Heart right ventricle (tissue), 16 donors: ENCODE results near the gene PCGF1. TPM values are rescaled to one million over a fixed set of nuclear protein-coding genes. Genes with fewer than 3 reads are reported as not detected.

Experiments used
- ATAC-seq, 8 donors: fragments of 200-7000 bp; cut with Tn5 transposase; one replicate each; pipeline ENCODE4 v1.9.1; 2020; ENCODE audit warnings: mild to moderate bottlenecking in 8 of 8, moderate library complexity in 8 of 8, moderate number of reproducible peaks in 1 of 8
- DNase-seq, 2 donors: peaks; one replicate each; pipeline ENCODE4 v3.0.0-alpha.2; 2020
- H3K27ac ChIP-seq, 10 donors: fragments of 200-600 bp; sonication (generic) in 2 of 10; one replicate each; pipeline versions ENCODE4 v1.5.0 to v1.8.0; 2020 to 2022; ENCODE audit warnings: mild to moderate bottlenecking in 3 of 10
- H3K27me3 ChIP-seq, 7 donors: fragments of 200-600 bp; one replicate each; pipeline ENCODE4 v1.8.0; 2021 to 2022; ENCODE audit warnings: mild to moderate bottlenecking in 2 of 7
- H3K36me3 ChIP-seq, 9 donors: fragments of 200-600 bp; sonication (generic) in 1 of 9; one replicate each; pipeline versions ENCODE4 v1.5.0 to v1.8.0; 2020 to 2022; ENCODE audit warnings: mild to moderate bottlenecking in 2 of 9
- H3K4me1 ChIP-seq, 9 donors: fragments of 200-600 bp; sonication (generic) in 1 of 9; one replicate each; pipeline versions ENCODE4 v1.5.0 to v1.8.0; 2020 to 2022; ENCODE audit warnings: mild to moderate bottlenecking in 4 of 9
- H3K4me3 ChIP-seq, 10 donors: fragments of 200-600 bp; sonication (generic) in 2 of 10; one replicate each; pipeline versions ENCODE4 v1.5.0 to v1.8.0; 2020 to 2022; ENCODE audit warnings: mild to moderate bottlenecking in 7 of 10, moderate library complexity in 2 of 10
- H3K9me3 ChIP-seq, 11 donors: fragments of 200-600 bp in 10 of 11; sonication (generic) in 2 of 11; one replicate each; pipeline versions ENCODE4 v1.5.0 to v1.8.0; 2013 to 2022; ENCODE audit warnings: mild to moderate bottlenecking in 2 of 11, control low read depth in 1 of 11, moderate library complexity in 1 of 11
- WGBS, 2 donors: extraction: QIAGEN DNeasy Blood & Tissue Kit; methylation state at CpG; one replicate each; pipeline ENCODE4 v1.1.7; 2013; ENCODE audit warnings: inconsistent platforms in 1 of 2; 5-methylcytosine and 5-hydroxymethylcytosine counted together
- intact Hi-C, 10 donors: fragments of 100-400 bp; cut with DNase I; formaldehyde crosslinking; loops; one replicate each; pipeline versions ENCODE4 v1.11.1 to v1.14.2; 2022
- polyA plus RNA-seq, 2 donors: library from polyadenylated mRNA; stranded (reverse); fragments of 200-250 nt; gene quantifications; one replicate each; pipeline ENCODE4 v1.2.3, GENCODE V29; 2013
- total RNA-seq, 10 donors: library from RNA; stranded (reverse); fragmentation: NEBNext Ultra II Directional in 3 of 10; extraction: Animal tissue kit (Norgen Biotek cat#: 25700) in 3 of 10; gene quantifications; one replicate each; pipeline versions ENCODE4 v1.2.1 to v1.2.4, GENCODE V29; 2021 to 2023
- TF ChIP-seq, protein P1 (sequence below), 9 donors: fragments of 200-600 bp; sonication (generic) in 2 of 9; IDR thresholded peaks; one replicate each; pipeline versions ENCODE4 v1.5.0 to v1.8.0; 2021 to 2022; ENCODE audit warnings: antibody characterized with exemption in 9 of 9, mild to moderate bottlenecking in 5 of 9, moderate library complexity in 1 of 9
- donor health status: Arrhythmogenic right ventricular cardiomyopathy.
- donor health status: ischemic (EF 13 %, LVEDD 7.1; RV severe dilation, severe dysfunction).
- donor health status: healthy with polysubstance abuse.
- donor health status: DM: no; HTN: yes; CAD: no.
- donor health status: DM: no; HTN: no; CAD: no.
- donor health status: ischemic (EF 25% LVEDD 6.9; RV normal size, moderate dysfunction).
- donor health status: ischemic (EF 25% LVEDD 5.7; RV mildly dilated, moderate dysfunction).
- donor health status: healthy.
- donor health status: DM: yes; HTN: yes; CAD: no.
- donor health status: Ischemic cardiomyopathy.
- donor health status: ischemic (EF 35%, LVEDD 5.7; RV mildly dilated, moderate dysfunction).
- donor health status: nonischemic (EF 11% LVEDD 7.7; RV severe dilation, severe dysfunction).
- donor health status: DM: yes; HTN: yes; CAD: no.
- donor health status: PGD.
- donor health status: ischemic (EF 29% LVEDD 5.4; RV normal size, mild dysfunction).
- donor health status: nonischemic (EF 23%, LVEDD 6.1; RV moderate dilation, normal function).

Gene PCGF1
- total and polyA plus RNA-seq, 12 donors = 10.7 to 27.7 (median 16.0) TPM

DNA sequence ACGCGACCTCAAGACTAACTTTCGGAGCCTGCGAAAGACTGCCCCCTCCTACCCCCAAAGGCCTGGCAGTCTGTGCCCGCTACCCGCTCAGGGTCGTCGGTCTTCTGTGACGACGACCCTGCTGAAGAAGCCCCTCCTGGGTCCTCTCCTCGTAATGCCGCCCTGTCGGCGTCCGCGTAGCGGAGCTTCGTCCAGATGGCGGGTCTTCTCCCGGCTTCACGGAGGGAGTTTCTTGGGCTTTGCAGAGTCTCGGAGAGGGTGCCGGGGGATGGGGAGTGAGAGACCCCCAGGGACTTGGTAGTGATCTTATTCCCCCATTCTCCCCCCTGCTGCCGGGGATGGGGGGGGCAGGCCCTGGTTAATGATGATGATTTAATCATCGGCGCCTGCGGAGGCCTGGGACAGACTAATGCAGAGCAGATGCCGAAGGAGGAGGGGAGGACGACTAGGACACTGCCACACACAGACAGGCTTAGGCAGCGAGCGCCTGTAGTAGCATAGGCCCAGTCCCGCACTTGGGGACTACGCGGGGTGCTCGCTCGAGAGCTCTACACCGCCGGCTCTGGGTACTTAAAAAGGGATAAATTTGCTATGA is 528 bp upstream of the PCGF1 start:
- H3K4me1 ChIP-seq = peaks cover 8 to 48% (median 41%) of the 10 kb centered on the region in 9 donors
- TF ChIP-seq, protein P1, sequence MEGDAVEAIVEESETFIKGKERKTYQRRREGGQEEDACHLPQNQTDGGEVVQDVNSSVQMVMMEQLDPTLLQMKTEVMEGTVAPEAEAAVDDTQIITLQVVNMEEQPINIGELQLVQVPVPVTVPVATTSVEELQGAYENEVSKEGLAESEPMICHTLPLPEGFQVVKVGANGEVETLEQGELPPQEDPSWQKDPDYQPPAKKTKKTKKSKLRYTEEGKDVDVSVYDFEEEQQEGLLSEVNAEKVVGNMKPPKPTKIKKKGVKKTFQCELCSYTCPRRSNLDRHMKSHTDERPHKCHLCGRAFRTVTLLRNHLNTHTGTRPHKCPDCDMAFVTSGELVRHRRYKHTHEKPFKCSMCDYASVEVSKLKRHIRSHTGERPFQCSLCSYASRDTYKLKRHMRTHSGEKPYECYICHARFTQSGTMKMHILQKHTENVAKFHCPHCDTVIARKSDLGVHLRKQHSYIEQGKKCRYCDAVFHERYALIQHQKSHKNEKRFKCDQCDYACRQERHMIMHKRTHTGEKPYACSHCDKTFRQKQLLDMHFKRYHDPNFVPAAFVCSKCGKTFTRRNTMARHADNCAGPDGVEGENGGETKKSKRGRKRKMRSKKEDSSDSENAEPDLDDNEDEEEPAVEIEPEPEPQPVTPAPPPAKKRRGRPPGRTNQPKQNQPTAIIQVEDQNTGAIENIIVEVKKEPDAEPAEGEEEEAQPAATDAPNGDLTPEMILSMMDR (IDR thresholded peaks at IDR 0.05) = no peak
- peak in 1 of 2 donors; percentile 30 for DNase-seq
- intact Hi-C loops = loop anchor here in 3 of 10 donors (1.0 to 2.0 kb wide), 4 partner anchors 21 to 50 kb away; partner anchors contain the start of genes AUP1 (in 2 of the 3), HTRA2 (in 2 of the 3), TTC31 (in 2 of the 3) and CCDC142 (in 1 of the 3)
- 8 to 15% methylated on average over 38 of the region's 38 CpGs for WGBS, 2 donors
- no peaks in the 10 kb centered on the region for H3K9me3 ChIP-seq
- peak in 5 of 8 donors; percentile 0 to 39 (median 12) for ATAC-seq
- peaks cover 0 to 20% (median 3%) of the 10 kb centered on the region in 9 donors for H3K36me3 ChIP-seq
- H3K4me3 ChIP-seq = peak overlapping the region; percentile 64 to 83 (median 70)
- peaks cover 5 to 56% (median 43%) of the 10 kb centered on the region in 7 donors for H3K27me3 ChIP-seq
- H3K27ac ChIP-seq = peak overlapping the region; percentile 95 to 99 (median 96)

DNA sequence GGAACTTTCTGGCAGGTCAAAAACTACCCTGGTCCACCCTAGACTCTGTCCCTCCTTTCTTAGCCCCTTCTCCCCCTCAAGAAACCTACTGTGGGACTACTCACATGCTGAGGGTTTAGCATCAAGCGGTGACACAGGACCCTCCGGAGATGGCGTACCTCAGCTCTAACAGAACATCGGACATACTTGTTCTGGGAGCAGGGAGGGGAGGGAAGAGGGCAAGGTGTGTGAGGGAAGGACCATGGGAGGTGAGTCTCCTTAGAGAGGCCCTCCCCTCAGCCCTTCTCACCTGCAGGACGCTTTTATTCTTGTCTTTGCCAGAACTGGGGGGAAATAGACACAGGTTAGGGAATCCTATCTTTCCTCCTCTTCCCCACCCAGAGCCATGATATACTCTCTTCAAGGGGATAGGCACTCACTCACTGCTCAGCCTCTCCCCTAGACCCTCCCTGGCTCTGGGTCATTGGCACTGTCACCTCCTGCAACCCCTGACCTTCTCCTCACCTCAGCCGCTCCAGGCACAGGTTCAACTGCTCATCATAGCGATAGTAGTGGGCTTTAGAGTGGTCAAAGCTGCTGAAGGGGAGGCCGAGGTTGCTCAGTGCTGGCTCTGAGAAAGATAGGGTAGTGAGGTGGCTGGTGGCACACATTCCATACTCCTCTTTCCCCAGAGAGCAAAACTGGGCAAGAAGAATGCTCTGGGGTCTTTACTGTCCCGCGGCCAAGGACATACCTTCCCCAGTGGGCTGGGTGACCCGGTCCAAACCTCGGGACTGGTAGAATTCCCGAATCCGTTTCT is 1.8 kb downstream of the PCGF1 start:
- intact Hi-C loops = loop anchor here in 1 of 10 donors (2.0 kb wide), 1 partner anchor 23 kb away; the partner anchor contains the start of genes CCDC142 and TTC31
- peaks cover 0 to 56% (median 40%) of the 10 kb centered on the region in 7 donors for H3K27me3 ChIP-seq
- peak overlapping the region in 4 of 10 donors; percentile 5 to 71 (median 39) for H3K4me3 ChIP-seq
- WGBS, 2 donors = 95 to 96% methylated on average over 14 of the region's 14 CpGs
- no peaks in the 10 kb centered on the region for H3K9me3 ChIP-seq
- DNase-seq (no peak), ATAC-seq (no peak)
- H3K27ac ChIP-seq = peak overlapping the region in 1 of 10 donors; percentile 97
- peaks cover 8 to 60% (median 43%) of the 10 kb centered on the region in 9 donors for H3K4me1 ChIP-seq
- TF ChIP-seq, protein P1 (IDR thresholded peaks at IDR 0.05) = no peak
- peaks cover 0 to 20% (median 3%) of the 10 kb centered on the region in 9 donors for H3K36me3 ChIP-seq

DNA sequence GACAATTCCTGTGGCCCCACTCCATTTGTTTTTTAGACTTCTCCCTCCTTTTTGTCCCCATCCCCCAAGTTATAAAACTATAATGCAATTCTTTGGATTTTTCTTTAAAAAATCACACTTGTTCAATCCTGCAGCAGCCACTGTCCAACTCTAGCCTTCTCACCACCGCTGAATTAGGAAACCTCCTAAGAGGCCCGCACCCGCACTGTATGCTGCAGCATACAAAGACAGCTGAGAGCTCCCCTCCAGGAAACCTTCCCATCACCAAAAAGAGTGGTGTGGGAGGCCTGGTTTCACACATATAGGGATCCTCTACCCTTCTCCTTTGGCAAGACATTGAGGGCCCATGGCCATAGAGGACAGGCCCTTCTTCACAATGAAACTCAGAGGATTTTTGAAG is 2.9 kb downstream of the PCGF1 start:
- H3K27ac ChIP-seq = peak overlapping the region in 2 of 10 donors; percentile 86 to 92
- H3K36me3 ChIP-seq = peaks cover 0 to 20% (median 3%) of the 10 kb centered on the region in 9 donors
- peaks cover 8 to 66% (median 48%) of the 10 kb centered on the region in 9 donors for H3K4me1 ChIP-seq
- no peaks in the 10 kb centered on the region for H3K9me3 ChIP-seq
- ATAC-seq = no peak
- TF ChIP-seq, protein P1 (IDR thresholded peaks at IDR 0.05) = no peak
- intact Hi-C loops = loop anchor here in 3 of 10 donors (5.0 kb wide), 1 partner anchor 83 kb away; no protein-coding TSS in a partner anchor
- H3K27me3 ChIP-seq = peaks cover 0 to 56% (median 40%) of the 10 kb centered on the region in 7 donors
- WGBS, 2 donors = 92 to 93% methylated on average over 3 of the region's 3 CpGs
- DNase-seq = no peak
- peak overlapping the region in 5 of 10 donors; percentile 61 to 85 (median 68) for H3K4me3 ChIP-seq
